Measurements from ENCODE around the gene MYL7. TPM values are rescaled to one million over a fixed set of nuclear protein-coding genes. Genes with fewer than 3 reads are reported as not detected.
A peak's percentile ranks its signal among the peaks of the same experiment; 100 is the strongest.
"Not testable (repeated sequence)": the region's sequence is repeated elsewhere in the genome, so short reads cannot be mapped to it uniquely, and the experiment has no call there.

MYL7 gene
- polyA plus RNA-seq, 2 donors: 0.12 to 0.53 TPM

DNA sequence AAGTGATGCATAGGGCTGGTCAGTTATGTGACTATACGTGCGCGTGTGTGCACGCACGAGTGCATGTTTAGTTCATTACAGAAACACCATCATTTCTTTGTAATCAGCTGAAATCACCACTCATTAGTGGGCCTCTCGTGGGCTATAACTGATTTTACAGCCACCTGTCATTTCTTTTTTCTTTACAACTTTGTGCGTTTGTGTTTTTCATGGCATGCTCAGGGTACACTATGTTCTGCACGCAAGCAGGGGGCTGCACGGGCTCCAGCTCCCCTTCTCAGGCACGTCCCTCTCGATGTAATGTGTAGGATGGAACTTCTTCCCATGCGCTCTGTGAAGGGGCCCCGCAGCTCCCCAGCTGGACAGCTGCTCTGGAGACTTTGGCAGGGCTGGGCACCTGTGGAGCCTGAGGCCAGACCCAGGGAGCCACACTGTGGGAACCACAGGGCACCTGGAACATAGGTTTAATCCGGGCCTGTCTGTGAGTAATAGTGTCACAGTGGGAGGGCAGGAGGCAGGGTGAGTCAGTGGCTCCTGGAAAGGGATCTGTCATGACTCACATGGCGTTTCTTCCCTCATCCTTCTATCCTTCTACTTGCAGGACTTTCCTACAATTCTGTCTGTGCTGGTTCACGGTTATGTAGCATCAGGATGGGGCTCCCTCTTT lies 43.2 kb upstream of the MYL7 start:
- H3K27me3 ChIP-seq (ENCODE audit: control insufficient read depth in 1 of 2, insufficient read depth in 2 of 2, low read length in 2 of 2): no peaks in the 10 kb centered on the region
- peak overlapping the region in 1 of 2 donors; percentile 45 for H3K27ac ChIP-seq (ENCODE audit: low read depth in 2 of 2, low read length in 1 of 2)
- H3K4me3 ChIP-seq (ENCODE audit: low read depth in 1 of 2, low read length in 2 of 2): no peak overlapping the region
- peaks cover 0 to 6% of the 10 kb centered on the region in 2 donors for H3K9me3 ChIP-seq (ENCODE audit: control insufficient read depth in 2 of 2, insufficient read depth in 1 of 2, low read depth in 1 of 2, low read length in 1 of 2)
- WGBS, 2 donors: 57 to 68% methylated on average over 16 of the region's 16 CpGs
- H3K4me1 ChIP-seq (ENCODE audit: control insufficient read depth in 2 of 2, insufficient read depth in 2 of 2, low read length in 1 of 2): peaks cover 0 to 11% of the 10 kb centered on the region in 2 donors
- H3K36me3 ChIP-seq (ENCODE audit: control insufficient read depth in 2 of 2, insufficient read depth in 2 of 2, low read length in 1 of 2): no peaks in the 10 kb centered on the region

- Histone ChIP-seq H3K9me3 (ENCODE audit: control insufficient read depth in 2 of 2, insufficient read depth in 1 of 2, low read depth in 1 of 2, low read length in 1 of 2) (peaks cover 0 to 6% of the 10 kb centered on the region in 2 donors), H3K27ac (ENCODE audit: low read depth in 2 of 2, low read length in 1 of 2) (no peak overlapping the region), H3K4me3 (ENCODE audit: low read depth in 1 of 2, low read length in 2 of 2) (no peak overlapping the region), H3K36me3 (ENCODE audit: control insufficient read depth in 2 of 2, insufficient read depth in 2 of 2, low read length in 1 of 2) (no peaks in the 10 kb centered on the region), H3K27me3 (ENCODE audit: control insufficient read depth in 1 of 2, insufficient read depth in 2 of 2, low read length in 2 of 2) (no peaks in the 10 kb centered on the region), H3K4me1 (ENCODE audit: control insufficient read depth in 2 of 2, insufficient read depth in 2 of 2, low read length in 1 of 2) (peaks cover 0 to 11% of the 10 kb centered on the region in 2 donors)
- WGBS, 2 donors: 20 to 31% methylated on average over 2 of the region's 2 CpGs
Observed at GRCh38 chr7:44183386-44183785, 42.3 kb upstream of the MYL7 start.

- Histone ChIP-seq H3K36me3 (ENCODE audit: control insufficient read depth in 2 of 2, insufficient read depth in 2 of 2, low read length in 1 of 2) (no peaks in the 10 kb centered on the region), H3K4me1 (ENCODE audit: control insufficient read depth in 2 of 2, insufficient read depth in 2 of 2, low read length in 1 of 2) (peaks cover 0 to 11% of the 10 kb centered on the region in 2 donors), H3K27me3 (ENCODE audit: control insufficient read depth in 1 of 2, insufficient read depth in 2 of 2, low read length in 2 of 2) (no peaks in the 10 kb centered on the region), H3K27ac (ENCODE audit: low read depth in 2 of 2, low read length in 1 of 2) (no peak overlapping the region), H3K9me3 (ENCODE audit: control insufficient read depth in 2 of 2, insufficient read depth in 1 of 2, low read depth in 1 of 2, low read length in 1 of 2) (peaks cover 0 to 6% of the 10 kb centered on the region in 2 donors), H3K4me3 (ENCODE audit: low read depth in 1 of 2, low read length in 2 of 2) (no peak overlapping the region)
- 79 to 93% methylated on average over 5 of the region's 5 CpGs for WGBS, 2 donors
Observed at GRCh38 chr7:44182827-44183226, 41.7 kb upstream of the MYL7 start.

DNA sequence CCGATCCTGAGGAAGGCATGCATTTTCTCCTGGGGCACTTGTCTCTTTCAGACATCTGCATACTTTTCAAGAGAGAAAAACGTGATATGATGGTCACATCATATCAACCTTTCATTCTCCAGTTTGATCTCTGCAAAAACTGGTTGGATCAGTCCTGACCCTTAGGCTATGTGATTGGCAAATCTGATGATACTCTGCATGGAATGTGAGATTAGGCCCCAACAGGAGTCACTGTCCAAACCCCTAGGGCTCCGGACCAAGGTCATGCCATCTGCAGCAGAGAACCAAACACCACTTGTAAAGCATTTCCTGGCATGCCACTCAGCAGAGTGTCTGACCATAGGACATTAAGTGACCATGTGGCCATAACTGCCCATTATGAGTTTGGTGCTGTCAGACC lies 39.5 kb upstream of the MYL7 start:
- H3K27me3 ChIP-seq (ENCODE audit: control insufficient read depth in 1 of 2, insufficient read depth in 2 of 2, low read length in 2 of 2): no peaks in the 10 kb centered on the region
- peaks cover 0 to 6% of the 10 kb centered on the region in 2 donors for H3K9me3 ChIP-seq (ENCODE audit: control insufficient read depth in 2 of 2, insufficient read depth in 1 of 2, low read depth in 1 of 2, low read length in 1 of 2)
- H3K4me3 ChIP-seq (ENCODE audit: low read depth in 1 of 2, low read length in 2 of 2): no peak overlapping the region
- 49 to 53% methylated on average over 3 of the region's 3 CpGs for WGBS, 2 donors
- H3K27ac ChIP-seq (ENCODE audit: low read depth in 2 of 2, low read length in 1 of 2): no peak overlapping the region
- H3K36me3 ChIP-seq (ENCODE audit: control insufficient read depth in 2 of 2, insufficient read depth in 2 of 2, low read length in 1 of 2): no peaks in the 10 kb centered on the region
- peaks cover 0 to 11% of the 10 kb centered on the region in 2 donors for H3K4me1 ChIP-seq (ENCODE audit: control insufficient read depth in 2 of 2, insufficient read depth in 2 of 2, low read length in 1 of 2)

DNA sequence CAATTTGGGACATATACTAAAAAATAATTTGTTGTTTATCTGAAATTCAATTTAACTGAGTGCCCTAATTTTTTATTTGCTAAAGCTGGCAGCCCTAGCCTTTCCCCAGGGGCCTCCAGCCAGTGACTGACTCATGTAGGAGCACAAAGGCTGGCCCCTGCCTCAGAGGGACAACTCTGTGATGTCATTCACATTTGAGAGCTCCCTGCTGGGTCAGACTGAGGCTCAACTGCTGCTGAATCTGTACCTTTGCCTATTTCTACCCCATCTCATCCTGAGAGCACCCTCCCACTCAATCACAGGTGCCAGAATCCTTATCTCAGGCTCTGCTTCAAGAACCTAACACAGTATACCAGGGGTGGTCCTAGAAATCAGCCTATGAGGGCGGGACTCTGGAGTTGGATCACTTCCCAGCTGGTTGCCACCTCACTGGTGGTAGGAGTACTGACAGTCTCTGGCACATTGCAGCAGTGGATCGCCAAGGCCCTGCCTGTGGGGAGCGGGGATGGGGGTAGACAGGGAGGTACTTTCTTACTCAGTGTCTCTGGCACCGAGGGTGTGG lies 36.5 kb upstream of the MYL7 start:
- 72 to 76% methylated on average over 4 of the region's 4 CpGs for WGBS, 2 donors

GRCh38 chr7:44176486-44176885 lies 35.4 kb upstream of the MYL7 start:
- H3K4me1 ChIP-seq (ENCODE audit: control insufficient read depth in 2 of 2, insufficient read depth in 2 of 2, low read length in 1 of 2): no peaks in the 10 kb centered on the region
- H3K27me3 ChIP-seq (ENCODE audit: control insufficient read depth in 1 of 2, insufficient read depth in 2 of 2, low read length in 2 of 2): no peaks in the 10 kb centered on the region
- no peaks in the 10 kb centered on the region for H3K36me3 ChIP-seq (ENCODE audit: control insufficient read depth in 2 of 2, insufficient read depth in 2 of 2, low read length in 1 of 2)
- WGBS, 2 donors: 72 to 84% methylated on average over 7 of the region's 7 CpGs
- no peak overlapping the region for H3K27ac ChIP-seq (ENCODE audit: low read depth in 2 of 2, low read length in 1 of 2)
- no peak overlapping the region for H3K4me3 ChIP-seq (ENCODE audit: low read depth in 1 of 2, low read length in 2 of 2)
- H3K9me3 ChIP-seq (ENCODE audit: control insufficient read depth in 2 of 2, insufficient read depth in 1 of 2, low read depth in 1 of 2, low read length in 1 of 2): no peaks in the 10 kb centered on the region

More for the DNA sequence above, 36.5 kb upstream of the MYL7 start:
- no peaks in the 10 kb centered on the region for H3K36me3 ChIP-seq (ENCODE audit: control insufficient read depth in 2 of 2, insufficient read depth in 2 of 2, low read length in 1 of 2)
- peaks cover 0 to 3% of the 10 kb centered on the region in 2 donors for H3K9me3 ChIP-seq (ENCODE audit: control insufficient read depth in 2 of 2, insufficient read depth in 1 of 2, low read depth in 1 of 2, low read length in 1 of 2)
- no peak overlapping the region for H3K27ac ChIP-seq (ENCODE audit: low read depth in 2 of 2, low read length in 1 of 2)
- H3K4me3 ChIP-seq (ENCODE audit: low read depth in 1 of 2, low read length in 2 of 2): no peak overlapping the region
- no peaks in the 10 kb centered on the region for H3K27me3 ChIP-seq (ENCODE audit: control insufficient read depth in 1 of 2, insufficient read depth in 2 of 2, low read length in 2 of 2)
- H3K4me1 ChIP-seq (ENCODE audit: control insufficient read depth in 2 of 2, insufficient read depth in 2 of 2, low read length in 1 of 2): no peaks in the 10 kb centered on the region

DNA sequence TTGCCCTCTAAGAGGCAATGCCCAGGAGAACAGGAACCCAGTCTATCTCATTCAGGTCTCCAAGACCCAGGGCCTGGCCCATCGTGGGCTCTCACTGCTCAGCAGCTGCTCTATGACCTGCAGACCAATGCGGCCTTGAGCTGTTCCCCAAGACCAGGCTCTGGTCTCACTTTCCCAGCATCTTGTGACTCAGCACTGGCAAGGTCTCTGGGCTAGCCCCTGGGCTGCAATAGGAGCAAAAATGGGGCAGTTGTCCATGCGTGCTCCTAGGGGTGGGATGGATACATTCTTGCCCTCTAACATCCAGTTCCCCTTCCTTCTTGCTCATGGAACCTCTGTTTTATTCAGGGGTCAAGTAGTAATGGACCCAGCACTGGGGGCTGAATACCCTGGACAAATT lies 34.6 kb upstream of the MYL7 start:
- Histone ChIP-seq H3K36me3 (ENCODE audit: control insufficient read depth in 2 of 2, insufficient read depth in 2 of 2, low read length in 1 of 2) (no peaks in the 10 kb centered on the region), H3K4me1 (ENCODE audit: control insufficient read depth in 2 of 2, insufficient read depth in 2 of 2, low read length in 1 of 2) (no peaks in the 10 kb centered on the region), H3K27me3 (ENCODE audit: control insufficient read depth in 1 of 2, insufficient read depth in 2 of 2, low read length in 2 of 2) (no peaks in the 10 kb centered on the region), H3K27ac (ENCODE audit: low read depth in 2 of 2, low read length in 1 of 2) (no peak overlapping the region), H3K9me3 (ENCODE audit: control insufficient read depth in 2 of 2, insufficient read depth in 1 of 2, low read depth in 1 of 2, low read length in 1 of 2) (no peaks in the 10 kb centered on the region), H3K4me3 (ENCODE audit: low read depth in 1 of 2, low read length in 2 of 2) (no peak overlapping the region)
- WGBS, 2 donors: 69 to 83% methylated on average over 3 of the region's 3 CpGs

DNA sequence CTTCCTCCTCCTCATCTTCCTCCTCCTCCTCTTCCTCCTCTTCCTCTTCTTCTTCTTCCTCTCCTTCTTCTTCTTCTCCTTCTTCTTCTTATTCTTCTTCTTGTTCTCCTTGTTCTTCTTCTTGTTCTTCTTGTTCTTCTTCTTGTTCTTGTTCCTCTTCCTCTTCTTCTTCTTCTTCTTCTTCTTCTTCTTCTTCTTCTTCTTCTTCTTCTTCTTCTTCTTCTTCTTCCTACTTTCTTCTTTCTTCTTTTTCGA lies 33.5 kb upstream of the MYL7 start:
- 59 to 71% methylated on average over 1 of the region's 1 CpG for WGBS, 2 donors
- H3K4me3 ChIP-seq (ENCODE audit: low read depth in 1 of 2, low read length in 2 of 2); H3K9me3 ChIP-seq (ENCODE audit: control insufficient read depth in 2 of 2, insufficient read depth in 1 of 2, low read depth in 1 of 2, low read length in 1 of 2); H3K4me1 ChIP-seq (ENCODE audit: control insufficient read depth in 2 of 2, insufficient read depth in 2 of 2, low read length in 1 of 2); H3K27ac ChIP-seq (ENCODE audit: low read depth in 2 of 2, low read length in 1 of 2); H3K27me3 ChIP-seq (ENCODE audit: control insufficient read depth in 1 of 2, insufficient read depth in 2 of 2, low read length in 2 of 2); H3K36me3 ChIP-seq (ENCODE audit: control insufficient read depth in 2 of 2, insufficient read depth in 2 of 2, low read length in 1 of 2): not testable (repeated sequence)

DNA sequence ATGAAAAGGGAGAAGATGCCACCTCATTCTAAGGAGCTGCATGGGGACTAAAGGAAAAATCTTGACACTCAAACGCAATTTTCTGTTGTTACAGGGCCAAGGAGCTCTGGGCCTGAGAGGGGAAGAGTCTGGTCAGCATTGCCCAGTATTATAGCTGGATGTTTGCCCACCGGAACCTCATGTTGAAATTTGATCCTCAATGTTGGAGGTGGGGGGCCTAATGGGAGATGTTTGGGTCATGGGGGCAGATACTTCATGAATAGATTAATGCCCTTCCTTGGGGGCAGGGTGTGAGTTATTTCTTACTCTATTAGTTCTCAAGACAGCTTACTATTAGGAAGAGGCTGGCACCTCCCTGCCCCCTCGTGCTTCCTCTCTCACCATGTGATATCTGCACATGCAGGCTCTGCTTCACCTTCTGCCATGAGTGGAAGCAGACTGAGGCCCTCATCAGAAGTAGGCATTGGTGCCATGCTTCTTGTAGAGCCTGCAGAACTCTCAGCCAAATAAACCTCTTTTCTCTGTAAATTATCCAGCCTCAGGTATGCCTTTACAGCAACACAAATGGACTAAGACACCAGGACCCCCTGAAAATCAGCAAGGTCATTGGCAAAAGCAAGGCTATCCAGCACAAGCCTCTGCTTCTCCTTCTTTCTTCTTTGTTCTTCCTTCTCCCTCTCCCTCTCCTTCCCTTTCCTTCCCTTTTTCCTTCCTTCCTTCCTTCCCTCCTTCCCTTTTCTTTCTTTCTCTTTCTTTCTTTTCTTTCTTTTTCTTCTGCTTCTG lies 33.0 kb upstream of the MYL7 start:
- no peak overlapping the region for H3K27ac ChIP-seq (ENCODE audit: low read depth in 2 of 2, low read length in 1 of 2)
- H3K4me3 ChIP-seq (ENCODE audit: low read depth in 1 of 2, low read length in 2 of 2): no peak overlapping the region
- no peaks in the 10 kb centered on the region for H3K9me3 ChIP-seq (ENCODE audit: control insufficient read depth in 2 of 2, insufficient read depth in 1 of 2, low read depth in 1 of 2, low read length in 1 of 2)
- no peaks in the 10 kb centered on the region for H3K4me1 ChIP-seq (ENCODE audit: control insufficient read depth in 2 of 2, insufficient read depth in 2 of 2, low read length in 1 of 2)
- no peaks in the 10 kb centered on the region for H3K27me3 ChIP-seq (ENCODE audit: control insufficient read depth in 1 of 2, insufficient read depth in 2 of 2, low read length in 2 of 2)
- WGBS, 2 donors: 48 to 53% methylated on average over 3 of the region's 3 CpGs
- no peaks in the 10 kb centered on the region for H3K36me3 ChIP-seq (ENCODE audit: control insufficient read depth in 2 of 2, insufficient read depth in 2 of 2, low read length in 1 of 2)
